CD14-positive monocyte (primary cell): ENCODE results near the gene KCNK18. TPM values are rescaled to one million over a fixed set of nuclear protein-coding genes. Genes with fewer than 3 reads are reported as not detected.
"Not testable (repeated sequence)": the region's sequence is repeated elsewhere in the genome, so short reads cannot be mapped to it uniquely, and the experiment has no call there.

Experiments used
- DNase-seq, 3 donors: peaks; one replicate each; pipeline ENCODE4 v3.0.0-alpha.2; 2011 to 2022
- H2AFZ ChIP-seq: 2 replicates; pipeline ENCODE4 v1.6.0; 2012; ENCODE audit warnings: mild to moderate bottlenecking, low read depth, low read length, inconsistent platforms; ENCODE audit not compliant: insufficient read depth, poor library complexity, severe bottlenecking
- H3K27ac ChIP-seq, 2 donors: 1 replicate in 1 of 2; 2 replicates in 1 of 2; pipeline ENCODE4 v1.5.1; 2012 to 2013; ENCODE audit warnings: low read length in 2 of 2, control low read depth in 1 of 2, inconsistent platforms in 1 of 2, low read depth in 1 of 2, mild to moderate bottlenecking in 1 of 2
- H3K27me3 ChIP-seq, 2 donors: one replicate each; pipeline versions ENCODE4 v1.6.0 to v1.6.1; 2011 to 2013; ENCODE audit warnings: low read length in 2 of 2; ENCODE audit not compliant: control insufficient read depth in 2 of 2, insufficient read depth in 2 of 2
- H3K36me3 ChIP-seq, 2 donors: replicated peaks in 1 of 2; 1 replicate in 1 of 2; 2 replicates in 1 of 2; pipeline versions ENCODE4 v1.5.1 to v1.6.1; 2012 to 2013; ENCODE audit warnings: low read length in 2 of 2, control low read depth in 1 of 2, inconsistent platforms in 1 of 2, mild to moderate bottlenecking in 1 of 2; ENCODE audit not compliant: insufficient read depth in 2 of 2, control insufficient read depth in 1 of 2
- H3K4me1 ChIP-seq, 2 donors: 1 replicate in 1 of 2; 2 replicates in 1 of 2; pipeline versions ENCODE4 v1.5.1 to v1.6.1; 2012 to 2013; ENCODE audit warnings: low read length in 2 of 2, control low read depth in 1 of 2, inconsistent platforms in 1 of 2, mild to moderate bottlenecking in 1 of 2, moderate library complexity in 1 of 2; ENCODE audit not compliant: insufficient read depth in 2 of 2, control insufficient read depth in 1 of 2
- H3K4me2 ChIP-seq: replicated peaks from 2 replicates; pipeline ENCODE3; 2012; ENCODE audit warnings: low read length, moderate library complexity, mild to moderate bottlenecking; ENCODE audit not compliant: poor library complexity, severe bottlenecking; ENCODE audit errors: extremely low read depth
- H3K4me3 ChIP-seq, 3 experiments: fragments of 200-600 bp in 1 of 3; sonication (generic) in 1 of 3; replicated peaks in 1 of 3; 1 replicate in 2 of 3; 2 replicates in 1 of 3; pipeline ENCODE4 v1.5.1; 2011 to 2013; ENCODE audit warnings: low read length in 3 of 3, mild to moderate bottlenecking in 3 of 3, control low read depth in 2 of 3, low read depth in 2 of 3, inconsistent platforms in 1 of 3, moderate library complexity in 1 of 3
- H3K79me2 ChIP-seq: 2 replicates; pipeline ENCODE4 v1.6.0; 2012; ENCODE audit warnings: mild to moderate bottlenecking, control low read depth, inconsistent platforms, low read length, moderate library complexity; ENCODE audit not compliant: insufficient read depth
- H3K9ac ChIP-seq: 2 replicates; pipeline ENCODE4 v1.6.0; 2017; ENCODE audit warnings: low read length, mild to moderate bottlenecking; ENCODE audit not compliant: insufficient read depth, poor library complexity, severe bottlenecking
- H3K9me3 ChIP-seq, 2 donors: replicated peaks in 1 of 2; 1 replicate in 1 of 2; 2 replicates in 1 of 2; pipeline versions ENCODE4 v1.5.1 to v1.6.1; 2012 to 2013; ENCODE audit warnings: low read length in 2 of 2, control low read depth in 1 of 2; ENCODE audit not compliant: control insufficient read depth in 1 of 2, insufficient read depth in 1 of 2
- H4K20me1 ChIP-seq: 2 replicates; pipeline ENCODE4 v1.6.0; 2012; ENCODE audit warnings: mild to moderate bottlenecking, low read length, control low read depth, moderate library complexity; ENCODE audit not compliant: insufficient read depth
- H3K27ac Mint-ChIP-seq, 7 donors: one replicate each; pipeline ENCODE4 v1.8.0; 2020; ENCODE audit warnings: mild to moderate bottlenecking in 7 of 7, mixed read lengths in 7 of 7, moderate library complexity in 6 of 7, inconsistent platforms in 2 of 7
- H3K27me3 Mint-ChIP-seq, 3 donors: one replicate each; pipeline ENCODE4 v1.8.0; 2021 to 2022; ENCODE audit warnings: low read depth in 3 of 3, mild to moderate bottlenecking in 3 of 3, mixed read lengths in 3 of 3, moderate library complexity in 3 of 3, inconsistent platforms in 1 of 3
- H3K36me3 Mint-ChIP-seq, 2 donors: one replicate each; pipeline ENCODE4 v1.8.0; 2020; ENCODE audit warnings: mixed read lengths in 2 of 2, inconsistent platforms in 1 of 2, mild to moderate bottlenecking in 1 of 2
- H3K4me1 Mint-ChIP-seq: one replicate; pipeline ENCODE4 v1.8.0; 2020; ENCODE audit warnings: mild to moderate bottlenecking, mixed read lengths
- H3K4me3 Mint-ChIP-seq, 2 donors: one replicate each; pipeline ENCODE4 v1.8.0; 2020; ENCODE audit warnings: mild to moderate bottlenecking in 2 of 2, mixed read lengths in 2 of 2, moderate library complexity in 1 of 2
- H3K9me3 Mint-ChIP-seq, 7 donors: one replicate each; pipeline ENCODE4 v1.8.0; 2020 to 2022; ENCODE audit warnings: mixed read lengths in 7 of 7, mild to moderate bottlenecking in 6 of 7, moderate library complexity in 6 of 7, inconsistent platforms in 2 of 7
- WGBS: methylation state at CpG from one replicate; pipeline ENCODE4 v1.1.5; 2013; ENCODE audit warnings: missing lambda C conversion rate; ENCODE audit not compliant: insufficient coverage; 5-methylcytosine and 5-hydroxymethylcytosine counted together
- intact Hi-C, 2 donors: fragments of 100-400 bp; cut with micrococcal nuclease; formaldehyde crosslinking; loops; one replicate each; pipeline versions ENCODE4 v1.15.0 to v1.15.1; 2023
- polyA plus RNA-seq, 3 donors: library from polyadenylated mRNA; depleted of rRNA in 1 of 3; unstranded in 2 of 3; stranded (reverse) in 1 of 3; fragments of 300-500 nt in 2 of 3; fragments of >200 nt in 1 of 3; fragmentation: Illumina TruSeq in 2 of 3; gene quantifications; 1 replicate in 2 of 3; 2 replicates in 1 of 3; pipeline ENCODE4 v1.2.3, GENCODE V29; 2012 to 2021
- TF ChIP-seq, protein P1 (sequence below): fragments of 200-600 bp; IDR thresholded peaks from one replicate; pipeline ENCODE4 v1.8.0; 2022; ENCODE audit warnings: antibody characterized with exemption, mild to moderate bottlenecking

Gene KCNK18
- polyA plus RNA-seq, 3 donors, result not detected

DNA sequence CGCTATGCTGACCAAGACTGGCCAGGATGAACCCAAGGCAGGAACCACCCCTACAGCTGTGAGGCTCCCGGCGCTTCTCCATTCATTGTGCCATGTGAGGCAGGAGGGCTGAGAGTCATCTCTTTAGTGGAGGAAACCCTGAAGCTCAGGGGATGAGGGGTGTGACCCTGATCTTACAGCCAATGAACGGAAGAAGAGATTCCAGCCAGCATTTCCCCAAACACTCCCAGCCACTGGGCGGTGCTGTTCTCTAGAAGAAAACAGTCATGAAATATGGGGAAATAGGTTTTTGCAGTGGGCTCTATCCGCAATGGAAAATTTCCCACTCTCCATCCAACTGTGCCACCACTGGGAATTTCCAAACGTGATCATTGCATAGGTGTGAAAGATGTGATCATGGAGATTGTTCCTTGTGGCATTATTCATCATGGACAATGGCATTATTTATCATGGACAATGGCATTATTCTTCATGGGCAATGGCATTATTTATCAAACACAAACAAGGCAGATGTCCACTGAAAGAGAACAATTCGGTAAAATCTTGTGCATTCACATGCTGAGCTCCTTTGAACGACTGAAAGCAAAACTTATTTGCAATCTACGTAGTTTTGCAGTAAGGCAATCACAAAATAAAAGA lies 29.6 kb downstream of the KCNK18 start:
- Mint-ChIP-seq H3K9me3 (peaks cover 0 to 5% (median 0%) of the 10 kb centered on the region in 7 donors), H3K27me3 (peaks cover 9 to 13% (median 12%) of the 10 kb centered on the region in 3 donors), H3K36me3 (no peaks in the 10 kb centered on the region), H3K4me3 (no peak overlapping the region), H3K4me1 (peaks cover 2% of the 10 kb centered on the region), H3K27ac (no peak overlapping the region)
- H3K27ac ChIP-seq, result no peak overlapping the region
- no peak overlapping the region for H2AFZ ChIP-seq
- no peak overlapping the region for H3K4me2 ChIP-seq
- WGBS, result no CpG with 5 or more reads among the region's 10 CpGs
- H3K4me1 ChIP-seq, result no peaks in the 10 kb centered on the region
- peak; percentile 32 to 65 (median 57) for DNase-seq
- H4K20me1 ChIP-seq, result no peaks in the 10 kb centered on the region
- H3K9me3 ChIP-seq, result no peaks in the 10 kb centered on the region
- H3K9ac ChIP-seq, result no peak overlapping the region
- H3K36me3 ChIP-seq, result no peaks in the 10 kb centered on the region
- intact Hi-C loops, result loop anchor here in 1 of 2 donors (10.0 kb wide), 1 partner anchor 98 kb away; no protein-coding TSS in a partner anchor
- H3K27me3 ChIP-seq, result no peaks in the 10 kb centered on the region
- no peaks in the 10 kb centered on the region for H3K79me2 ChIP-seq
- TF ChIP-seq, protein P1, sequence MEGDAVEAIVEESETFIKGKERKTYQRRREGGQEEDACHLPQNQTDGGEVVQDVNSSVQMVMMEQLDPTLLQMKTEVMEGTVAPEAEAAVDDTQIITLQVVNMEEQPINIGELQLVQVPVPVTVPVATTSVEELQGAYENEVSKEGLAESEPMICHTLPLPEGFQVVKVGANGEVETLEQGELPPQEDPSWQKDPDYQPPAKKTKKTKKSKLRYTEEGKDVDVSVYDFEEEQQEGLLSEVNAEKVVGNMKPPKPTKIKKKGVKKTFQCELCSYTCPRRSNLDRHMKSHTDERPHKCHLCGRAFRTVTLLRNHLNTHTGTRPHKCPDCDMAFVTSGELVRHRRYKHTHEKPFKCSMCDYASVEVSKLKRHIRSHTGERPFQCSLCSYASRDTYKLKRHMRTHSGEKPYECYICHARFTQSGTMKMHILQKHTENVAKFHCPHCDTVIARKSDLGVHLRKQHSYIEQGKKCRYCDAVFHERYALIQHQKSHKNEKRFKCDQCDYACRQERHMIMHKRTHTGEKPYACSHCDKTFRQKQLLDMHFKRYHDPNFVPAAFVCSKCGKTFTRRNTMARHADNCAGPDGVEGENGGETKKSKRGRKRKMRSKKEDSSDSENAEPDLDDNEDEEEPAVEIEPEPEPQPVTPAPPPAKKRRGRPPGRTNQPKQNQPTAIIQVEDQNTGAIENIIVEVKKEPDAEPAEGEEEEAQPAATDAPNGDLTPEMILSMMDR, result peak; percentile 74
- no peak overlapping the region for H3K4me3 ChIP-seq

GRCh38 chr10:117228210-117228609 lies 30.9 kb downstream of the KCNK18 start:
- Mint-ChIP-seq H3K9me3 (peaks cover 0 to 5% (median 0%) of the 10 kb centered on the region in 7 donors), H3K27me3 (peaks cover 12 to 17% (median 16%) of the 10 kb centered on the region in 3 donors), H3K27ac (no peak overlapping the region), H3K4me3 (no peak overlapping the region), H3K4me1 (peaks cover 2% of the 10 kb centered on the region), H3K36me3 (no peaks in the 10 kb centered on the region)
- Histone ChIP-seq H3K4me2 (no peak overlapping the region), H3K4me3 (no peak overlapping the region), H3K27ac (no peak overlapping the region), H3K9ac (no peak overlapping the region), H3K27me3 (no peaks in the 10 kb centered on the region), H3K4me1 (no peaks in the 10 kb centered on the region), H3K9me3 (no peaks in the 10 kb centered on the region), H3K36me3 (no peaks in the 10 kb centered on the region), H4K20me1 (no peaks in the 10 kb centered on the region), H3K79me2 (no peaks in the 10 kb centered on the region), H2AFZ (no peak overlapping the region)
- intact Hi-C loops, result loop anchor here in 1 of 2 donors (10.0 kb wide), 1 partner anchor 97 kb away; no protein-coding TSS in a partner anchor
- DNase-seq, result no peak
- TF ChIP-seq, protein P1, result no peak

DNA sequence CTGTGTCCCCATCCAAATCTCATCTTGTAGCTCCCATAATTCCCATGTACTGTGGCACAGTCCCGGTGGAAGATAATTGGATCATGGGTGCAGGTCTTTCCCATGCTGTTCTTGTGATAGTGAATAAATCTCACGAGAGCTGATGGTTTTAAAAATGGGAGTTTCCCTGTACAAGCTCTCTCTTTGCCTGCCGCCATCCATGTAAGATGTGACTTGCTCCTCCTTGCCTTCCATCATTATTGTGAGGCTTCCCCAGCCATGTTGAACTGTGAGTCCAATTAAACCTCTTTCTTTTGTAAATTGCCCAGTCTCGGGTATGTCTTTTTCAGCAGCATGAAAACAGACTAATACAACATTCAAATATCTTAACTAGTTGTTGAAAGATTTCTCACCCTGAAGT lies 32.8 kb downstream of the KCNK18 start:
- H3K9me3 ChIP-seq, H3K27ac ChIP-seq, intact Hi-C loops, H3K9me3 Mint-ChIP-seq, H3K36me3 Mint-ChIP-seq, H3K4me2 ChIP-seq, H3K4me1 Mint-ChIP-seq, H3K4me3 ChIP-seq, H3K4me1 ChIP-seq, H2AFZ ChIP-seq, H3K9ac ChIP-seq, H3K27me3 ChIP-seq, H3K4me3 Mint-ChIP-seq, H3K79me2 ChIP-seq, H3K27ac Mint-ChIP-seq, H3K36me3 ChIP-seq, H4K20me1 ChIP-seq, DNase-seq: not testable (repeated sequence)
- WGBS, result 82% methylated on average over 2 of the region's 4 CpGs
- peaks cover 10 to 20% (median 14%) of the 10 kb centered on the region in 3 donors for H3K27me3 Mint-ChIP-seq
